ENCODE results near the gene SLAMF1.
"Not testable (repeated sequence)": the region's sequence is repeated elsewhere in the genome, so short reads cannot be mapped to it uniquely, and the experiment has no call there.

The SLAMF1 gene

DNA sequence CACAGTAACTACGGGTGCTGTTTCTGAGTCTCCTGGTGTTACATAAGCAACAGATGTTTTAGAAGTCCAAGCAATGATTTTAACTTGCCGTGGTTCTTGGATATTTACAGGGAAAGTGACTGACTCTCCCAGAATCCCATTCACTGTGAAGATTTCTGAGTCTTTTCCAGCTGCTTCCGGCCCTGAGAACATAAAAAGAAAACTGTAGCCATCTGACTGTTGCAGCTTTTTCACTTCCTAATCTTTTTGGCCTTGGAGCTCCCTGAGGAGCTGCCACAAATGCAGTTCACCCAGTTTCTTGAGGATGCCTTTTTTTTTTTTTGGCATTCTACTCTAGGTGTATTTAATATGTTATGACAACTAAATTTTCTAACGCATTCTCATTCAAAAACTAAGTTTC lies 81.3 kb downstream of the SLAMF1 start:
- Histone ChIP-seq H3K4me1 (ENCODE audit: control insufficient read depth in 1 of 2, insufficient read depth in 1 of 2, low read depth in 1 of 2, low read length in 1 of 2) (peaks cover 0 to 9% of the 10 kb centered on the region in 2 experiments), H3K27ac (no peak overlapping the region)
- TF ChIP-seq, protein P1, sequence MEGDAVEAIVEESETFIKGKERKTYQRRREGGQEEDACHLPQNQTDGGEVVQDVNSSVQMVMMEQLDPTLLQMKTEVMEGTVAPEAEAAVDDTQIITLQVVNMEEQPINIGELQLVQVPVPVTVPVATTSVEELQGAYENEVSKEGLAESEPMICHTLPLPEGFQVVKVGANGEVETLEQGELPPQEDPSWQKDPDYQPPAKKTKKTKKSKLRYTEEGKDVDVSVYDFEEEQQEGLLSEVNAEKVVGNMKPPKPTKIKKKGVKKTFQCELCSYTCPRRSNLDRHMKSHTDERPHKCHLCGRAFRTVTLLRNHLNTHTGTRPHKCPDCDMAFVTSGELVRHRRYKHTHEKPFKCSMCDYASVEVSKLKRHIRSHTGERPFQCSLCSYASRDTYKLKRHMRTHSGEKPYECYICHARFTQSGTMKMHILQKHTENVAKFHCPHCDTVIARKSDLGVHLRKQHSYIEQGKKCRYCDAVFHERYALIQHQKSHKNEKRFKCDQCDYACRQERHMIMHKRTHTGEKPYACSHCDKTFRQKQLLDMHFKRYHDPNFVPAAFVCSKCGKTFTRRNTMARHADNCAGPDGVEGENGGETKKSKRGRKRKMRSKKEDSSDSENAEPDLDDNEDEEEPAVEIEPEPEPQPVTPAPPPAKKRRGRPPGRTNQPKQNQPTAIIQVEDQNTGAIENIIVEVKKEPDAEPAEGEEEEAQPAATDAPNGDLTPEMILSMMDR (IDR thresholded peaks at IDR 0.05) = no peak

DNA sequence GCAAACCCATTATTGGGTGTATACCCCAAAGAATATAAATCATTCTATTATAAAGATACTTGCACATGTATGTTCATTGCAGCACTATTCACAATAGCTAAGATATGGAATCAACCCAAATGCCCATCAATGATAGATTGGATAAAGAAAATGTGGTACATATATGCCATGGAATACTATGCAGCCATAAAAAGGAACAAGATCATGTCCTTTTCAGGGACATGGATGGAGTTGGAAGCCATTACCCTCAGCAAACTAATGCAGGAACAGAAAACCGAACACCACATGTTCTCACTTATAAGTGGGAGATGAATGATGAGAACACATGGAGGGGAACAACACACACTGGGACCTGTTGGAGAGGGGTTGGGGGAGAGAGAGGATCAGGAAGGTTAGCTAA lies 83.6 kb downstream of the SLAMF1 start:
- H3K36me3 ChIP-seq; H3K27ac ChIP-seq; H3K4me1 ChIP-seq (ENCODE audit: control insufficient read depth in 1 of 2, insufficient read depth in 1 of 2, low read depth in 1 of 2, low read length in 1 of 2); H3K9me3 ChIP-seq; H3K4me3 ChIP-seq (ENCODE audit: low read depth in 1 of 2, low read length in 1 of 2); H3K27me3 ChIP-seq: not testable (repeated sequence)

More for the DNA sequence above, 81.3 kb downstream of the SLAMF1 start:
- no peaks in the 10 kb centered on the region for H3K27me3 ChIP-seq
- H3K36me3 ChIP-seq = no peaks in the 10 kb centered on the region
- no peak overlapping the region for H3K4me3 ChIP-seq (ENCODE audit: low read depth in 1 of 2, low read length in 1 of 2)
- H3K9me3 ChIP-seq = no peaks in the 10 kb centered on the region

DNA sequence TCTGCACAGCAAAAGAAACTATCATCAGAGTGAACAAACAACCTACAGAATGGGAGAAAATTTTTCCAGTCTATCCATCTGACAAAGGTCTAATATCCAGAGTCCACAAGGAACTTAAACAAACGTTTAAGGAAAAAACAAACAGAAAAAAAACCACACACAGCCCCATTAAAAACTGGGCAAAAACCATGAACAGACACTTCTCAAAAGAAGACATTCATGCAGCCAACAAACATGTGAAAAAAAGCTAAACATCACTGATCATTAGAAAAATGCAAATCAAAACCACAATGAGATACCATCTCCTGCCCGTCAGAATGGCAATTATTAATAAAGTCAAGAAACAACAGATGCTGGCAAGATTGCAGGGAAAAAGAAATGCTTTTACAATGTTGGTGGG lies 84.1 kb downstream of the SLAMF1 start:
- not testable (repeated sequence) for H3K9me3 ChIP-seq; H3K36me3 ChIP-seq; H3K4me1 ChIP-seq (ENCODE audit: control insufficient read depth in 1 of 2, insufficient read depth in 1 of 2, low read depth in 1 of 2, low read length in 1 of 2); H3K27ac ChIP-seq; H3K27me3 ChIP-seq; H3K4me3 ChIP-seq (ENCODE audit: low read depth in 1 of 2, low read length in 1 of 2)

DNA sequence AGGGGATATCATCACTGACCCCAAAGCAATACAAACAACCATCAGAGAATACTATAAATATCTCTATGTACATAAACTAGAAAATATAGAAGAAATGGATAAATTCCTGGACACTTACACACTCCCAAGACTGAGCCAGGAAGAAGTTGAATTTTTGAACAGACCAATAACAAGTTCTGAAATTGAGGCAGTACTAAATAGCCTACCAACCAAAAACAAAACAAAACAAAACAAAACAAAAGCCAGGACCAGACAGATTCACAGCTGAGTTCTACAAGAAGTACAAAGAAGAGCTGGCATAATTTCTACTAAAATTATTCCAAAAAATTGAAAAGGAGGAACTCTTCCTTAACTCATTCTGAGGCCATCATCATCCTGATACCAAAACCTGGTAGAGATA lies 86.0 kb downstream of the SLAMF1 start:
- Histone ChIP-seq H3K27me3 (no peaks in the 10 kb centered on the region), H3K9me3 (no peaks in the 10 kb centered on the region), H3K4me3 (ENCODE audit: low read depth in 1 of 2, low read length in 1 of 2) (no peak overlapping the region), H3K4me1 (ENCODE audit: control insufficient read depth in 1 of 2, insufficient read depth in 1 of 2, low read depth in 1 of 2, low read length in 1 of 2) (no peaks in the 10 kb centered on the region), H3K36me3 (no peaks in the 10 kb centered on the region), H3K27ac (no peak overlapping the region)
- TF ChIP-seq, protein P1 (IDR thresholded peaks at IDR 0.05) = no peak

DNA sequence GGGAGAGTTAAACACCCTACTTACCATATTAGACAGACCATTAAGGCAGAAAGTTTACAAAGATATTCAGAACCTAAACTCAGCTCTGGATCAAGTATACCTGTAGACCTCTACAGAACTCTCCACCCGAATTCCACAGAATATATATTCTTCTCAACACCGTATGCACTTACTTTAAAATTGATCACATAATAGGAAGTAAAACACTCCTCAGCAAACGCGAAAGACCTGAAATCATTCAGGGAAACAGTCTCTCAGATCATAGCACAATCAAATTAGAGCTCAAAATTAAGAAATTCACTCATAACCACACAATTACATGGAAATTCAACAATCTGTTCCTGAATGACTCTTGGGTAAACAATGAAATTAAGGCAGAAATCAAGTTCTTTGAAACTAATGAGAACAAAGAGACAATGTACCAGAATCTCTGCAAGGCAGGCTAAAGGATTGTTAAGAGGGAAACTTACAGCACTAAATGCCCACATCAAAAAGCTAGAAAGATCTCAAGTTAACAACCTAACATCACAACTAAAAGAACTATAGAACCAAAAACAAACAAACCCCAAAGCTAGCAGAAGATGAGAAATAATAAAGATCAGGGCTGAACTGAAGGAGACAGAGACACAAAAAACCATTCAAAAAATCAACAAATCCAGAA lies 86.7 kb downstream of the SLAMF1 start:
- H3K4me1 ChIP-seq (ENCODE audit: control insufficient read depth in 1 of 2, insufficient read depth in 1 of 2, low read depth in 1 of 2, low read length in 1 of 2) = no peaks in the 10 kb centered on the region
- TF ChIP-seq, protein P1 (IDR thresholded peaks at IDR 0.05) = no peak

DNA sequence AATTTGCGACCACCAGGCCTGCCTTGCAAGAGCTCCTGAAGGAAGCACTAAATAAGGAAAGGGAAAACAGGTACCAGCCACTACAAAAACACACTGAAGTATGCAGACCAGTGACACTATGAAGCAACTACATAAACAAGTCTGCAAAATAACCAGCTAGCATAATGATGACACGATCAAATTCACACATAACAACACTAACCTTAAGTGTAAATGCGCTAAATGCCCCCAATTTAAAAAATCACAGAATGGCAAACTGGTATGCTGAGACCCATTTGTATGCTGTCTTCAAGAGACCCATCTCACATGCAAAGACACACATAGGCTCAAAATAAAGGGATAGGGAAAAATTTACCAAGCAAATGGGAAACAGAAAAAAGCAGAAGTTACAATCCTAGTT lies 87.4 kb downstream of the SLAMF1 start:
- H3K9me3 ChIP-seq; H3K36me3 ChIP-seq; H3K27ac ChIP-seq; H3K27me3 ChIP-seq; H3K4me3 ChIP-seq (ENCODE audit: low read depth in 1 of 2, low read length in 1 of 2); H3K4me1 ChIP-seq (ENCODE audit: control insufficient read depth in 1 of 2, insufficient read depth in 1 of 2, low read depth in 1 of 2, low read length in 1 of 2): not testable (repeated sequence)

More for the DNA sequence above, 86.7 kb downstream of the SLAMF1 start:
- no peak overlapping the region for H3K4me3 ChIP-seq (ENCODE audit: low read depth in 1 of 2, low read length in 1 of 2)
- H3K27ac ChIP-seq = no peak overlapping the region
- no peaks in the 10 kb centered on the region for H3K9me3 ChIP-seq
- no peaks in the 10 kb centered on the region for H3K36me3 ChIP-seq
- no peaks in the 10 kb centered on the region for H3K27me3 ChIP-seq

DNA sequence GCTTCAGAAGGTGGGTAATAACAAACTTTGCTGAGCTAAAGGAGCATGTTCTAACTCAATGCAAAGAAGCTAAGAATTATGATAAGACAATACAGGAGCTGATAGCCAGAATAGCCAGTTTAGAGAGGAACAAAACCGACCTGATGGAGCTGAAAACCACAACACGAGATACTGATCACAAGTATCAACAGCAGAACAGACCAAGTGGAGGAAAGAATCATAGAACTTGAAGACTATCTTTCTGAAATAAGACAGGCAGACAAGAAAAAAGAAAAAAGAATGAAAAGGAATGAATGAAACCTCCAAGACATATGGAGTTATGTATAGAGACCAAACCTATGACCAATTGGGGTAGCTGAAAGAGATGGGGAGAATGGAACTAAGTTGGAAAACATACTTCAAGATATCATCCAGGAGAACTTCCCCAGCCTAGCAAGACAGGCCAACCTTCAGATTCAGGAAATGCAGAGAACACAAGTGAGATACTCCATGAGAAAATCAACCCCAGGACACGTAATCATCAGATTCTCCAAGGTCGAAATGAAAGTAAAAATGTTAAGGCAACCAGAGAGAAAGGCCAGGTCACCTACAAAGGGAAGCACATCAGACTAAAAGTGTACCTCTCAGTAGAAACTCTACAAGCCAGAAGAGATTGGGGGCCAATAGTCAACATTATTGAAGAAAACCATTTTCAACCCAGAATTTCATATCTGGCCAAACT lies 88.0 kb downstream of the SLAMF1 start:
- H3K4me3 ChIP-seq (ENCODE audit: low read depth in 1 of 2, low read length in 1 of 2) = no peak overlapping the region
- no peaks in the 10 kb centered on the region for H3K27me3 ChIP-seq
- H3K4me1 ChIP-seq (ENCODE audit: control insufficient read depth in 1 of 2, insufficient read depth in 1 of 2, low read depth in 1 of 2, low read length in 1 of 2) = no peaks in the 10 kb centered on the region
- no peak overlapping the region for H3K27ac ChIP-seq
- H3K36me3 ChIP-seq = no peaks in the 10 kb centered on the region
- TF ChIP-seq, protein P1 (IDR thresholded peaks at IDR 0.05) = no peak
- H3K9me3 ChIP-seq = no peaks in the 10 kb centered on the region

All from neutrophil (primary cell).